ENCODE measurements around the gene SPATS2. TPM values are rescaled to one million over a fixed set of nuclear protein-coding genes. Genes with fewer than 3 reads are reported as not detected.

The SPATS2 gene
- total and polyA plus RNA-seq, 2 donors (not counting 3 experiments of a cell fraction or from before 2014, with no cell fraction given) = 55.8 to 66.5 TPM

DNA sequence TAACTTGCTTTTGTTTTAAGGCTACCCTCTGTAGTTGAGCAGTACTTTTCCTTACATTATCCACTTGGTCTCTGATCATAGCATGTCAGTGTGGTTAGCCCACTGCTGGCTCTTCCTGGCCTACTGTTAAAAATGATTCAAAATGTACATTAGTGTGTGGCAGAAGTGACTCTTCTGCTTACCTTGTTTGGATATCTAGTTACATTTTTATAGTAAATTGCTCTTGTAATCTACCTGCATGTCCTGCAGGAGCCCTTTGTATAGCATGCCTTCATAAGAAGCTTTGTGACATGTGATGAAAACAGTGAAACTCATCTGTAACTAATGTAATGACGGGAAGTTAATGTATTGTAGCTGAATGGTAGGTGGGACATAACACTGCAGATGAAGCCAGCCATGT lies 8.1 kb downstream of the SPATS2 start:
- CTCF ChIA-PET = interaction anchor here (1.0 to 6.6 kb wide), 3 partner anchors 8 to 139 kb away, joined by 3 to 38 read pairs (median 5); partner anchors contain the start of gene SPATS2
- BruUV-seq (replicated peaks) = no TSS peak
- POLR2A ChIA-PET = interaction anchor here (1.4 kb wide), 1 partner anchor 9 kb away, joined by 5 read pairs; no protein-coding TSS in a partner anchor

More for the DNA sequence above, 8.1 kb downstream of the SPATS2 start:
- Histone ChIP-seq H3K9ac (replicated peaks; ENCODE audit: extremely low read depth, insufficient read depth, low read length) (no peak overlapping the region), H2AFZ (ENCODE audit: low read depth, low read length) (no peak overlapping the region), H3K79me2 (ENCODE audit: control insufficient read depth, insufficient read depth, low read length) (peaks cover 96% of the 10 kb centered on the region), H4K20me1 (replicated peaks; ENCODE audit: control insufficient read depth, extremely low read depth, insufficient read depth, low read length) (peaks cover 3% of the 10 kb centered on the region), H3K27me3 (ENCODE audit: control insufficient read depth in 2 of 2, insufficient read depth in 2 of 2, low read length in 2 of 2) (no peaks in the 10 kb centered on the region), H3K27ac (ENCODE audit: insufficient read depth, low read depth, low read length) (no peak overlapping the region), H3K9me1 (replicated peaks; ENCODE audit: control insufficient read depth, extremely low read depth, insufficient read depth, low read length) (no peaks in the 10 kb centered on the region), H3K36me3 (ENCODE audit: control insufficient read depth in 2 of 2, extremely low read depth in 1 of 2, insufficient read depth in 2 of 2, low read length in 2 of 2) (no peaks in the 10 kb centered on the region), H3K4me2 (ENCODE audit: insufficient read depth, low read length) (no peak overlapping the region), H3K4me1 (ENCODE audit: control insufficient read depth, extremely low read depth, insufficient read depth, low read length) (no peaks in the 10 kb centered on the region), H3K4me3 (replicated peaks in 1 of 3; ENCODE audit: insufficient read depth in 1 of 3, low read depth in 1 of 3, low read length in 3 of 3) (no peak overlapping the region), H3K9me3 (replicated peaks; ENCODE audit: control insufficient read depth, insufficient read depth, low read length) (no peaks in the 10 kb centered on the region)
- dilution Hi-C loops (cut with MboI; ENCODE audit: extremely low pct_ligation_motif_present, low sequenced_read_pairs) (no loop called here), intact Hi-C loops (cut with micrococcal nuclease) (no loop called here)
- DNase-seq (ENCODE audit: low read depth, low spot score) (no peak), FAIRE-seq (no peak)
- TF ChIP-seq GATA2 (IDR thresholded peaks at IDR 0.05; ENCODE audit: insufficient read depth, insufficient read length, low read depth, low read length) (no peak), POLR2AphosphoS5 (IDR thresholded peaks at IDR 0.05; ENCODE audit: insufficient read depth, low read depth, low read length) (no peak), FOS (IDR thresholded peaks at IDR 0.05; ENCODE audit: borderline replicate concordance, insufficient read depth, low read length) (no peak), POLR2A (IDR thresholded peaks at IDR 0.05; ENCODE audit: low read depth, low read length) (no peak), MYC (IDR thresholded peaks at IDR 0.05; ENCODE audit: low read depth, low read length) (no peak), EZH2 (IDR thresholded peaks at IDR 0.05; ENCODE audit: borderline replicate concordance, low read depth, low read length, severe bottlenecking) (no peak), JUN (IDR thresholded peaks at IDR 0.05; ENCODE audit: borderline replicate concordance, insufficient read depth, insufficient read length, low read depth) (no peak)
- TF ChIP-seq, protein P1, sequence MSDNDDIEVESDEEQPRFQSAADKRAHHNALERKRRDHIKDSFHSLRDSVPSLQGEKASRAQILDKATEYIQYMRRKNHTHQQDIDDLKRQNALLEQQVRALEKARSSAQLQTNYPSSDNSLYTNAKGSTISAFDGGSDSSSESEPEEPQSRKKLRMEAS (IDR thresholded peaks at IDR 0.05; ENCODE audit: insufficient read depth, insufficient read length) = no peak
- TF ChIP-seq, protein P2, sequence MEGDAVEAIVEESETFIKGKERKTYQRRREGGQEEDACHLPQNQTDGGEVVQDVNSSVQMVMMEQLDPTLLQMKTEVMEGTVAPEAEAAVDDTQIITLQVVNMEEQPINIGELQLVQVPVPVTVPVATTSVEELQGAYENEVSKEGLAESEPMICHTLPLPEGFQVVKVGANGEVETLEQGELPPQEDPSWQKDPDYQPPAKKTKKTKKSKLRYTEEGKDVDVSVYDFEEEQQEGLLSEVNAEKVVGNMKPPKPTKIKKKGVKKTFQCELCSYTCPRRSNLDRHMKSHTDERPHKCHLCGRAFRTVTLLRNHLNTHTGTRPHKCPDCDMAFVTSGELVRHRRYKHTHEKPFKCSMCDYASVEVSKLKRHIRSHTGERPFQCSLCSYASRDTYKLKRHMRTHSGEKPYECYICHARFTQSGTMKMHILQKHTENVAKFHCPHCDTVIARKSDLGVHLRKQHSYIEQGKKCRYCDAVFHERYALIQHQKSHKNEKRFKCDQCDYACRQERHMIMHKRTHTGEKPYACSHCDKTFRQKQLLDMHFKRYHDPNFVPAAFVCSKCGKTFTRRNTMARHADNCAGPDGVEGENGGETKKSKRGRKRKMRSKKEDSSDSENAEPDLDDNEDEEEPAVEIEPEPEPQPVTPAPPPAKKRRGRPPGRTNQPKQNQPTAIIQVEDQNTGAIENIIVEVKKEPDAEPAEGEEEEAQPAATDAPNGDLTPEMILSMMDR (IDR thresholded peaks at IDR 0.05; ENCODE audit: extremely low read depth in 1 of 2, insufficient read depth in 1 of 2, low read depth in 1 of 2, low read length in 2 of 2) = no peak

Measured in endothelial cell of umbilical vein (primary cell).